ENCODE measurements around the gene IL17C. TPM values are rescaled to one million over a fixed set of nuclear protein-coding genes. Genes with fewer than 3 reads are reported as not detected.

The IL17C gene
- total and polyA plus RNA-seq, 2 of the 8 experiments (the other 6 are each of a cell fraction or from before 2014, with no cell fraction given), result 1.1 to 1.9 TPM

GRCh38 chr16:88618956-88619667 lies 19.3 kb upstream of the IL17C start:
- DNase-seq (ENCODE audit: low read depth in 1 of 2, low spot score in 2 of 2) (no peak), FAIRE-seq (no peak)
- H3K9me3 ChIP-seq (ENCODE audit: insufficient read depth in 2 of 2, low read depth in 1 of 2, low read length in 1 of 2), result no peaks in the 10 kb centered on the region
- no peak overlapping the region for H2BK120ac ChIP-seq (replicated peaks; ENCODE audit: low read depth, low read length)
- no peaks in the 10 kb centered on the region for H3K27me3 ChIP-seq (replicated peaks in 1 of 4; ENCODE audit: control insufficient read depth in 3 of 4, extremely low read depth in 1 of 4, insufficient read depth in 3 of 4, low read length in 3 of 4)
- H2BK12ac ChIP-seq (ENCODE audit: low read depth, low read length), result 0 out of 2 replicates have a peak overlapping the region, but pooled peaks have one; percentile 17
- H3K23ac ChIP-seq (ENCODE audit: insufficient read length), result no peak overlapping the region
- peaks cover 15 to 25% (median 22%) of the 10 kb centered on the region in 4 experiments for H3K36me3 ChIP-seq (ENCODE audit: control insufficient read depth in 2 of 4, insufficient read depth in 4 of 4, low read length in 3 of 4)
- no peak overlapping the region for H2BK20ac ChIP-seq (ENCODE audit: low read length)
- H4K5ac ChIP-seq (ENCODE audit: insufficient read length, low read depth, low read length), result no peak overlapping the region
- peak overlapping the region; percentile 26; the same call in 1 of the 2 replicates for H2BK5ac ChIP-seq (ENCODE audit: low read depth, low read length)
- H4K8ac ChIP-seq (ENCODE audit: extremely low read depth, insufficient read depth, low read length), result no peak overlapping the region
- no peak overlapping the region; the same call in 1 of the 2 replicates for H3K27ac ChIP-seq (ENCODE audit: low read depth, low read length)
- H3K18ac ChIP-seq (ENCODE audit: extremely low read depth, low read length), result no peak overlapping the region
- no peak overlapping the region for H3K14ac ChIP-seq (ENCODE audit: insufficient read length)
- H3K4me2 ChIP-seq (ENCODE audit: insufficient read depth in 1 of 2, low read depth in 2 of 2, low read length in 2 of 2), result no peak overlapping the region
- peaks cover 19% of the 10 kb centered on the region for H3K79me1 ChIP-seq (ENCODE audit: low read depth, low read length)
- H3K79me2 ChIP-seq (ENCODE audit: control insufficient read depth in 1 of 2, insufficient read depth in 2 of 2, low read length in 2 of 2), result peaks cover 0 to 13% of the 10 kb centered on the region in 2 experiments; a peak in 1 of 4 replicates
- H3K4me1 ChIP-seq (replicated peaks in 1 of 4; ENCODE audit: control insufficient read depth in 3 of 4, insufficient read depth in 4 of 4, low read length in 3 of 4), result peaks cover 0 to 6% (median 0%) of the 10 kb centered on the region in 4 experiments; a peak in 1 of 7 replicates
- H2AFZ ChIP-seq (ENCODE audit: low read length), result no peak overlapping the region
- peaks cover 17% of the 10 kb centered on the region in 2 experiments for H4K20me1 ChIP-seq (replicated peaks in 1 of 2; ENCODE audit: control insufficient read depth in 1 of 2, insufficient read depth in 2 of 2, low read length in 2 of 2)
- H2AK5ac ChIP-seq (ENCODE audit: low read depth, low read length), result no peak overlapping the region
- no peak overlapping the region for H4K91ac ChIP-seq (replicated peaks; ENCODE audit: insufficient read length, low read length)
- no peak overlapping the region for H3K56ac ChIP-seq (replicated peaks; ENCODE audit: insufficient read length, low read depth, low read length)
- H3K9ac ChIP-seq (replicated peaks in 1 of 4; ENCODE audit: extremely low read depth in 1 of 4, low read depth in 3 of 4, low read length in 3 of 4), result no peak overlapping the region
- no peak overlapping the region for H3K4me3 ChIP-seq (ENCODE audit: extremely low read depth in 1 of 4, insufficient read depth in 2 of 4, low read depth in 3 of 4, low read length in 4 of 4)
- 94% methylated on average over 19 of the region's 19 CpGs; no CpG with 5 or more reads in 1 of the 2 experiments for WGBS, 2 experiments (ENCODE audit: extremely low coverage in 1 of 2, insufficient coverage in 1 of 2, insufficient read length in 1 of 2, insufficient replicate concordance in 2 of 2, low coverage in 1 of 2, low lambda C conversion rate in 2 of 2, missing lambda C conversion rate in 1 of 2)
- H3K4ac ChIP-seq (replicated peaks; ENCODE audit: insufficient read length, low read depth, low read length), result no peak overlapping the region
- H3K23me2 ChIP-seq (ENCODE audit: low read depth, low read length), result no peaks in the 10 kb centered on the region
- POLR2A ChIA-PET (ENCODE audit: partially characterized antibody), result interaction anchor here (1.1 to 1.3 kb wide), 2 partner anchors 14 to 19 kb away, joined by 3 read pairs; partner anchors contain the start of gene IL17C
- H2BK15ac ChIP-seq (ENCODE audit: low read length), result no peak overlapping the region
- CTCF ChIA-PET (ENCODE audit: partially characterized antibody), result interaction anchor here (0.8 to 2.7 kb wide), 8 partner anchors 9 to 181 kb away, joined by 3 to 14 read pairs (median 3); no protein-coding TSS in a partner anchor
- TF ChIP-seq E2F6 (IDR thresholded peaks at IDR 0.05) (no peak), PHF8 (conservative IDR thresholded peaks at IDR 0.05; ENCODE audit: low read depth, low read length) (no peak), BRCA1 (IDR thresholded peaks at IDR 0.05; ENCODE audit: low read depth, low read length) (no peak), TEAD4 (IDR thresholded peaks at IDR 0.05; ENCODE audit: low read depth, low read length) (no peak), CEBPB (IDR thresholded peaks at IDR 0.05; ENCODE audit: low read depth, low read length) (no peak), SP1 (IDR thresholded peaks at IDR 0.05; ENCODE audit: low read depth, low read length) (no peak), NANOG (IDR thresholded peaks at IDR 0.05; ENCODE audit: insufficient read depth, low read depth, low read length, poor library complexity, severe bottlenecking) (no peak), FOSL1 (IDR thresholded peaks at IDR 0.05; ENCODE audit: insufficient read depth, low read depth, low read length) (no peak), TBP (IDR thresholded peaks at IDR 0.05; ENCODE audit: low read depth, low read length) (no peak), RFX5 (IDR thresholded peaks at IDR 0.05; ENCODE audit: borderline replicate concordance, low read depth, low read length) (no peak), SP2 (IDR thresholded peaks at IDR 0.05; ENCODE audit: low read length) (no peak)

All from H1 (cell line).